SHP77 treated with DMSO at 0.1 percent for 48 hours (cell line): ENCODE measurements around the gene SNCAIP.

Experiments used
- DNase-seq: peaks from one replicate; lab custom pipeline; 2025; lab: John Stamatoyannopoulos, UW

Gene SNCAIP

GRCh38 chr5:122398016-122398415 is 86.0 kb downstream of the SNCAIP start:
- no peak for DNase-seq

DNA sequence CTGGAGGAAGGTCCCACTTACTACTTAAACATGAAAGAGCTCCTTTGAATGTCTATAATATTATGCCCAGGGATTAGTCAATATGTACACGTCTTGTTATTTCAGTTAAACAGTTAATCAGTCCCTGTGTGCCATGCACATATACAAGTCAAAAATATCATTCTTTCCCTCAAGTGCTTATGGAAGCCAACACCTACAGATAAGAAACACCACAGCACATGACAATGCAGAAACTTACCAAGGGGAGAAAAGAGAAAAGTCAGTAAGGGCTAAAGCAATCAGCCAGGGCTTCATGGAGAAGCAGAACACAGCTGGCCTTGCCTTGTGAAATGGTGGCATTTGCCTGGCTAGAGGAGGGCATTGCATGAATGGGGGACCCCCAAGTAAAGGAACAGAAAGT is 88.3 kb downstream of the SNCAIP start:
- DNase-seq = no peak

DNA sequence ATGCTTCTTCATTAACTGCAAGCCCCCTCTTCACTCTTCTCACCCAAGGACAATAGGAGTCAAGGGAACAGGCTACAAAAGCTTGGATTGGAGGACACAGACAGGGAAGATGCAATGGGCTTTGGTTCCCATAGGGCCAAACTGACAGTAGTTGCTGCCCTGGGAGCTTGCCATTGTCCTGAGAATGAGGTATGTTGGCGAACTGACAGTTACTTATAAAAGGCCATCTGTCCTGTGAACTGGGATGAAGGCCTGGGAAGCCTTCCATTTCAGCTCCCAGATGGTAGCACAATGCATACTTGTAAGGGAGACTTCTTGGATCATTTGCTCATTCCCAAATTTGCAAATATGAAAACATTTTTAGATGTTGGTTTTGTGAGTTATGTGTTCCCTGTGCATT is 88.9 kb downstream of the SNCAIP start:
- DNase-seq = no peak

- DNase-seq = no peak
Measured at GRCh38 chr5:122401976-122402725, 90.1 kb downstream of the SNCAIP start.

- no peak for DNase-seq
Measured at GRCh38 chr5:122402955-122403685, 91.1 kb downstream of the SNCAIP start.

DNA sequence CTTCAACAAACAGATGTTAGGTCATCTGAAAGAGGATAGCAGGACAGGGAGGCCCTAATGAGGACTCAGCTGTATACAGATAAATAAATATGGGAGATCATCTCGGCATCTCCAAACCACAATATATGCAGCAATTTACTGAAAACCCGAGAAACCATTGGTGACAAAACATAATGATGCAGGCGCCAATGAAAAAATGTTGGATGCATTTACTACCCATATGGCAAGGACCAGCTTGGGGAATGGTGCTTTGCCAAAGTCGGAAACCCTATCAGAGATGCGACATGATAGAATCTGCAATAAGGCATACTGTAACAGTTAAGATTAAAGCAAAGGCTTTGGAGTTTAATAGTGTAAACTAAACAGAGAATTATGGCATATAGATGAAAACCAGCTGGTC is 92.0 kb downstream of the SNCAIP start:
- no peak for DNase-seq

DNA sequence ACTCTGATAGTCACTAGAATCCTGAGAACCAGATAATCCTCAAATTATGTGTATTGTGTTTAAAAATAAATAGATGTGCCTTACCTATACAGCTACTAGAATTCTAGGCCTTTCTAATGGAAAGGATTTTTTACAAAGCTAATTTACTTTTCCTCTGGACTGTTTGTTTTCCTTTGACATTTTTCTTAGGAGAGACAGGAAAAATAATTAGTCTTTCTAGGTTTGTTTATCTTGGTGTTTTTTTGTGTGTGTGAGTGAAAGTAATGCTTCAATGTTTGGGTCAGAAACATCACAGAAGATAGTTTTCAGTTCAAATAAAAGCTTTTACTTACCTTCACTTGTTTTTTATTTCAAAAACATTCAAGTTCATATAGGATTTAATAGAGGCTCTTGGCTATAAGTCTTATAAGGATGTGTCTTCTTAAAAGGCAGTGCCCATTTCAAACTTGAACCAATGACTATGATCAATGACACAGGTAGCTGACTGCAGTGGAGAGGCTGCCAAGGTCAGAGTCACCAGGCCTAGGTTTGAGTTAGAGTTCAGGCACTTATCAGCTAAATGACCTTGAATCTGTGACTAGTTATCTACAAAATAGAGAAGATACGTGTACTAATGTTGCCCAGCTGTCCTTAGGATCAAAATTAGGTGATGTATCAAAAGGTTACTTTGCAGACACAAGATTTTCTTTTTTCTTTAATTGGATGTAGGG is 92.8 kb downstream of the SNCAIP start:
- no peak for DNase-seq

- DNase-seq = no peak
Measured at GRCh38 chr5:122405751-122406150, 93.7 kb downstream of the SNCAIP start.

DNA sequence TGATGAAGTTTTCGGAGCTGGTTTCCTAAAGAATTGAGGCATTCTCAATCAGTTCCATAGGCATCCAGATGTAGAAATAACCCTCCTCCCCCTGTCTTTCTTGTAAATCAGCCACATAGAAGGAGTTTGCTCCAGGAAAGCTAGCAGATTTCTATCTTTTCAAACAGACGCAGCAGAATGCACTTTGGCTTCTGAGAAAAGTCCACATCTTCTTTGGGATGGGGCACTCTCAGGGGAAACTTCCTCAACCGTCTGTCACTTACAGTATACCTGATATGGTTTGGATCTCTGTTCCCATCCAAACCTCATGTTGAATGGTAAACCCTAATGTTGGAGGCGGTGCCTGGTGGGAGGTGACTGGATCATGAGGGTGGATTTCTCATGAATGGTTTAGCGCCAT is 94.1 kb downstream of the SNCAIP start:
- no peak for DNase-seq

- DNase-seq = no peak
Measured at GRCh38 chr5:122408592-122409224, 96.7 kb downstream of the SNCAIP start.

GRCh38 chr5:122412966-122413365 is 100.9 kb downstream of the SNCAIP start:
- no peak for DNase-seq

DNA sequence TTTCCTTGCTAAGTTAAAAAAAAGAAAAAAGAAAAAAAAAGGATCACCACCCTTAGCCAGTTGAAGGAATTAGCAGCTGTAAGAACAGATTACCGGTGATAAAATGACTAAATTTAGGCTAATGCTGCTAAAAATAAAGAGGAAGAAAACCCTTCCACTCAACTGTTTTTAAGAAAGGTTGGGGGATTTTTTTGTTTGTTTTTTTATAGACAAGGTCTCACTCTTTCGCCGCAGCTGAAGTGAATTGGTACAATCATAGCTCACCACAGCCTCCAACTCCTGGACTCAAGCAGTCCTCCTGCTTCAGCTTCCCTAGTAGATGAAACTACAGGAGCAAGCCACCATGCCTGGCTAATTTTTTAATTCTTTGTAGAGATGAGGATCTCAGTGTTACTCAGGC is 101.7 kb downstream of the SNCAIP start:
- DNase-seq = no peak

- peak; percentile 54 for DNase-seq
Measured at GRCh38 chr5:122415030-122415800, 103.2 kb downstream of the SNCAIP start.

DNA sequence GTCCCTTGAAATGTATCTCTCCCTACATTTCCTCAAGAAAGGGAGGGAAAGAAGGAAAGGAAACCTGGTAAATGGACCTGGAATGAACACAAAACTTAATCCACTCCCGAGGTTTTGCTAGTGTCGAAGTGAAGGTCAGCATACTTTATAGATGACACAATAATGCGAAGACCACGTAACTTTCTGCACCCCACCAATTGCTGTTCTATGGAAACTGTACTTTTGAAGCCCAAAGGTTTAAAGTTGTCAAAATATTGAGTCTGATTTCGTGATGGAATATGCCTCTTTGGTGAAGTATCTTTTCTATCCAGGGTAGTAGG is 103.7 kb downstream of the SNCAIP start:
- no peak for DNase-seq

GRCh38 chr5:122419142-122419894 is 107.3 kb downstream of the SNCAIP start:
- no peak for DNase-seq

- no peak for DNase-seq
Measured at GRCh38 chr5:122420091-122420490, 108.1 kb downstream of the SNCAIP start.

GRCh38 chr5:122420537-122421236 is 108.7 kb downstream of the SNCAIP start:
- no peak for DNase-seq

GRCh38 chr5:122421374-122422079 is 109.5 kb downstream of the SNCAIP start:
- no peak for DNase-seq

GRCh38 chr5:122423221-122423620 is 111.2 kb downstream of the SNCAIP start:
- DNase-seq = no peak

DNA sequence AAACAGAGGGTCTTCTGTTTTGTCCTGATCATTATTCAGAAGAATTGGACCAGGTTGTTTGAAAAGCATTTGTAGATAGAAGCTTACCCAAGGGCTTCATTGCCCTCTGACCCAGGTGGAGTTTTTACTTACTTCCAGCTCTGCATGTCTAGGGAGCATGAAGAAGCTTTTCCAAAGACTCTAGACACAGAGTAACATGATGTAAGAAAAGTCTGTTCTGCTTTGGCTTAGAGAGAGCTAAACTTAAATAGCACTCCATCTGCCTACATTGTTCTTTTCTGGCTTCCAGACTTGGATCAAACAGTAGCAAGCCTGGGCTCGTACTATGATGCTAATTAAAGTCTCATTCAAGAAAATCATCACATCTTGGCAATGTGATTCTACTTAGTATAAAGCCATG is 112.1 kb downstream of the SNCAIP start:
- DNase-seq = no peak
